ENCODE measurements around the gene P2RX4. TPM values are rescaled to one million over a fixed set of nuclear protein-coding genes. Genes with fewer than 3 reads are reported as not detected.
A peak's percentile ranks its signal among the peaks of the same experiment; 100 is the strongest.
"Not testable (repeated sequence)": the region's sequence is repeated elsewhere in the genome, so short reads cannot be mapped to it uniquely, and the experiment has no call there.

The P2RX4 gene
- total RNA-seq, 1 donor = 44.2 TPM

GRCh38 chr12:121239351-121240061, 29.6 kb downstream of the P2RX4 start:
- H3K9me3 ChIP-seq (ENCODE audit: low read depth, low read length) = no peaks in the 10 kb centered on the region
- no peaks in the 10 kb centered on the region for H3K27me3 ChIP-seq (ENCODE audit: insufficient read depth, low read length)
- no peak overlapping the region for H3K4me3 ChIP-seq (ENCODE audit: low read length)
- peaks cover 39% of the 10 kb centered on the region for H3K4me1 ChIP-seq (ENCODE audit: insufficient read depth, low read length)

- Histone ChIP-seq H3K4me1 (ENCODE audit: insufficient read depth, low read length) (peaks cover 39% of the 10 kb centered on the region), H3K27me3 (ENCODE audit: insufficient read depth, low read length) (no peaks in the 10 kb centered on the region), H3K9me3 (ENCODE audit: low read depth, low read length) (no peaks in the 10 kb centered on the region), H3K4me3 (ENCODE audit: low read length) (no peak overlapping the region)
These were observed 30.1 kb downstream of the P2RX4 start for GRCh38 chr12:121240062-121240420.

- Histone ChIP-seq H3K27me3 (ENCODE audit: insufficient read depth, low read length) (no peaks in the 10 kb centered on the region), H3K4me3 (ENCODE audit: low read length) (peak overlapping the region; percentile 19), H3K9me3 (ENCODE audit: low read depth, low read length) (no peaks in the 10 kb centered on the region), H3K4me1 (ENCODE audit: insufficient read depth, low read length) (peaks cover 39% of the 10 kb centered on the region)
These were observed 30.7 kb downstream of the P2RX4 start for GRCh38 chr12:121240484-121241101.

- Histone ChIP-seq H3K9me3 (ENCODE audit: low read depth, low read length) (no peaks in the 10 kb centered on the region), H3K27me3 (ENCODE audit: insufficient read depth, low read length) (no peaks in the 10 kb centered on the region), H3K4me1 (ENCODE audit: insufficient read depth, low read length) (peaks cover 39% of the 10 kb centered on the region), H3K4me3 (ENCODE audit: low read length) (no peak overlapping the region)
These were observed 31.4 kb downstream of the P2RX4 start for GRCh38 chr12:121241156-121241970.

- H3K4me3 ChIP-seq (ENCODE audit: low read length) = no peak overlapping the region
- peaks cover 20% of the 10 kb centered on the region for H3K4me1 ChIP-seq (ENCODE audit: insufficient read depth, low read length)
- no peaks in the 10 kb centered on the region for H3K27me3 ChIP-seq (ENCODE audit: insufficient read depth, low read length)
- no peaks in the 10 kb centered on the region for H3K9me3 ChIP-seq (ENCODE audit: low read depth, low read length)
These were observed 35.1 kb downstream of the P2RX4 start for GRCh38 chr12:121245031-121245430.

- no peaks in the 10 kb centered on the region for H3K9me3 ChIP-seq (ENCODE audit: low read depth, low read length)
- no peaks in the 10 kb centered on the region for H3K27me3 ChIP-seq (ENCODE audit: insufficient read depth, low read length)
- peaks cover 11% of the 10 kb centered on the region for H3K4me1 ChIP-seq (ENCODE audit: insufficient read depth, low read length)
- no peak overlapping the region for H3K4me3 ChIP-seq (ENCODE audit: low read length)
These were observed 36.0 kb downstream of the P2RX4 start for GRCh38 chr12:121245951-121246350.

- Histone ChIP-seq H3K27me3 (ENCODE audit: insufficient read depth, low read length) (no peaks in the 10 kb centered on the region), H3K9me3 (ENCODE audit: low read depth, low read length) (no peaks in the 10 kb centered on the region), H3K4me1 (ENCODE audit: insufficient read depth, low read length) (no peaks in the 10 kb centered on the region), H3K4me3 (ENCODE audit: low read length) (no peak overlapping the region)
These were observed 37.1 kb downstream of the P2RX4 start for GRCh38 chr12:121246893-121247557.

- H3K27me3 ChIP-seq (ENCODE audit: insufficient read depth, low read length) = no peaks in the 10 kb centered on the region
- no peaks in the 10 kb centered on the region for H3K4me1 ChIP-seq (ENCODE audit: insufficient read depth, low read length)
- no peak overlapping the region for H3K4me3 ChIP-seq (ENCODE audit: low read length)
- H3K9me3 ChIP-seq (ENCODE audit: low read depth, low read length) = no peaks in the 10 kb centered on the region
These were observed 38.7 kb downstream of the P2RX4 start for GRCh38 chr12:121248622-121249021.

- Histone ChIP-seq H3K9me3 (ENCODE audit: low read depth, low read length) (no peaks in the 10 kb centered on the region), H3K4me1 (ENCODE audit: insufficient read depth, low read length) (no peaks in the 10 kb centered on the region), H3K4me3 (ENCODE audit: low read length) (no peak overlapping the region), H3K27me3 (ENCODE audit: insufficient read depth, low read length) (no peaks in the 10 kb centered on the region)
These were observed 40.4 kb downstream of the P2RX4 start for GRCh38 chr12:121250359-121250758.

- H3K27me3 ChIP-seq (ENCODE audit: insufficient read depth, low read length) = no peaks in the 10 kb centered on the region
- H3K4me3 ChIP-seq (ENCODE audit: low read length) = no peak overlapping the region
- H3K9me3 ChIP-seq (ENCODE audit: low read depth, low read length) = no peaks in the 10 kb centered on the region
- no peaks in the 10 kb centered on the region for H3K4me1 ChIP-seq (ENCODE audit: insufficient read depth, low read length)
These were observed 41.9 kb downstream of the P2RX4 start for GRCh38 chr12:121251838-121252237.

GRCh38 chr12:121252712-121253345, 42.9 kb downstream of the P2RX4 start:
- Histone ChIP-seq H3K27me3 (ENCODE audit: insufficient read depth, low read length) (no peaks in the 10 kb centered on the region), H3K4me3 (ENCODE audit: low read length) (no peak overlapping the region), H3K4me1 (ENCODE audit: insufficient read depth, low read length) (no peaks in the 10 kb centered on the region), H3K9me3 (ENCODE audit: low read depth, low read length) (no peaks in the 10 kb centered on the region)

- no peaks in the 10 kb centered on the region for H3K9me3 ChIP-seq (ENCODE audit: low read depth, low read length)
- no peaks in the 10 kb centered on the region for H3K4me1 ChIP-seq (ENCODE audit: insufficient read depth, low read length)
- no peaks in the 10 kb centered on the region for H3K27me3 ChIP-seq (ENCODE audit: insufficient read depth, low read length)
- H3K4me3 ChIP-seq (ENCODE audit: low read length) = no peak overlapping the region
These were observed 43.9 kb downstream of the P2RX4 start for GRCh38 chr12:121253638-121254335.

GRCh38 chr12:121255433-121255832, 45.5 kb downstream of the P2RX4 start:
- no peaks in the 10 kb centered on the region for H3K27me3 ChIP-seq (ENCODE audit: insufficient read depth, low read length)
- H3K9me3 ChIP-seq (ENCODE audit: low read depth, low read length) = no peaks in the 10 kb centered on the region
- H3K4me1 ChIP-seq (ENCODE audit: insufficient read depth, low read length) = no peaks in the 10 kb centered on the region
- no peak overlapping the region for H3K4me3 ChIP-seq (ENCODE audit: low read length)

- H3K27me3 ChIP-seq (ENCODE audit: insufficient read depth, low read length); H3K9me3 ChIP-seq (ENCODE audit: low read depth, low read length); H3K4me1 ChIP-seq (ENCODE audit: insufficient read depth, low read length); H3K4me3 ChIP-seq (ENCODE audit: low read length): not testable (repeated sequence)
These were observed 47.9 kb downstream of the P2RX4 start for GRCh38 chr12:121257704-121258449.

Data from mononuclear cell (primary cell).